TTC549 (cell line): ENCODE results near the gene GATAD2B.
"Not testable (repeated sequence)": the region's sequence is repeated elsewhere in the genome, so short reads cannot be mapped to it uniquely, and the experiment has no call there.

Source experiments
- FAIRE-seq: peaks from 2 replicates; lab custom pipeline; 2012; peaks lifted over from hg19 to GRCh38; lab: Jason Lieb, UNC

GATAD2B gene

DNA sequence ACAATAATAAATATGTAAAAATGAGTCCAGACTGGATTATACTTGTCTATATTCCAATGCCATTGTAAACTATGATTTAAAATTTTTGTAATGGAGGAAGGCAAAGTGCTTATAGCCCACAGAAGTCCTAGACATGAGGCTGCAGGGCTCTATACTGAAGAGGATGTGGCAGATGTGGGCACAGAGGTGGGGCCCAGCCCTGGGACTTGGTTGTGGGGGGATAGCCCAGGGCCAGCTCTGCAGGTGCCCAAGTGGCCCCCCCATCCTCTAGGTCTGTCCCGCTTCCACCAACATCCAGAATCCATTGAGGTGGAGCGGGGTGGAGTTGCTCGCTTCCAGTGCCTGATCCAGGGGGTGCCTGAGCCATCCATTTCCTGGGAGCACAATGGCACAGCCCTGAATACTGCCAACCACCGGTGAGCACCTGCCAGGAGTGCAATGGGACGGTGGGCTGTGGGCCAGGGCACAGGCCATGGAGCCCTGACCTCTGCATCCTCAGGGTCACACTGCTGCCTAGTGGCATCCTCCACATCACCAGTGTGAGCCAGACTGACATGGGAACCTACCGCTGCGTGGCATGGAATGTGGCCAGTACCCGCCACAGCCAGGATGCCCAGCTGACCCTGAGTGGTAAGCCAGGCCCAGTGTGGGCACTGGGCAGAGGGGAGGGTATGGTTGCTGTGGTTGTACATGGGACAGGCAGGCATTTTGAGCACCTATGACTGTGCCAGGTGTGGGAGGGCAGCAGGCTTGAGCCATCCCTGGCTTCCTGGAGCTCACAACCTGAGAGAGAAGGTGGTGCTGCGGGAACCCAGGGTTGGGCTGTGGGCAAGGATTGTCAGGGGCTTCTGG, 126.6 kb downstream of the GATAD2B start:
- FAIRE-seq: no peak

DNA sequence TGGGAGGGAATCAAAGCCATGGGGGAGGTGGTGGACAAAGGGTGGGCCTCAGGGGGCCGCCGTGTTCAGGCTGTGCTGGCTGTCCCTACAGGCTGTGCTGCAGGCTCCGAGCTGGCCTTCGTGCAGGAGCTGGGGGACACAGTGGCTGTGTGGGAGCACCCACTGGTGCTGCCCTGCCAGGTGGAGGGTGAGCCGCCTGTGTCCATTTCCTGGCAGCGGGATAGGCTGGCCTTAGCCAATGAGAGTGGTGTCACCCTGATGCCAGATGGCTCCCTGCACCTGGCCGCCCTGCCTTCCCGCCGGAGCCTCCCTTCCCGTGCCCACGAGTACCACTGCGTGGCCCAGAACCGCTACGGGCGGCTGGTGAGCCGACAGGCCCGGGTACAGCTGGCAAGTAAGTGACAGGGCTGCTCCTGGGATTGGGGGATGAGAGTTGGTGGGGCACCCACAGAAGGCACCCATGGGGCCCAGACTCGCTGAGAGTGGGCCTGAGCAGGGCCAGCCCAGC, 127.4 kb downstream of the GATAD2B start:
- FAIRE-seq: no peak

DNA sequence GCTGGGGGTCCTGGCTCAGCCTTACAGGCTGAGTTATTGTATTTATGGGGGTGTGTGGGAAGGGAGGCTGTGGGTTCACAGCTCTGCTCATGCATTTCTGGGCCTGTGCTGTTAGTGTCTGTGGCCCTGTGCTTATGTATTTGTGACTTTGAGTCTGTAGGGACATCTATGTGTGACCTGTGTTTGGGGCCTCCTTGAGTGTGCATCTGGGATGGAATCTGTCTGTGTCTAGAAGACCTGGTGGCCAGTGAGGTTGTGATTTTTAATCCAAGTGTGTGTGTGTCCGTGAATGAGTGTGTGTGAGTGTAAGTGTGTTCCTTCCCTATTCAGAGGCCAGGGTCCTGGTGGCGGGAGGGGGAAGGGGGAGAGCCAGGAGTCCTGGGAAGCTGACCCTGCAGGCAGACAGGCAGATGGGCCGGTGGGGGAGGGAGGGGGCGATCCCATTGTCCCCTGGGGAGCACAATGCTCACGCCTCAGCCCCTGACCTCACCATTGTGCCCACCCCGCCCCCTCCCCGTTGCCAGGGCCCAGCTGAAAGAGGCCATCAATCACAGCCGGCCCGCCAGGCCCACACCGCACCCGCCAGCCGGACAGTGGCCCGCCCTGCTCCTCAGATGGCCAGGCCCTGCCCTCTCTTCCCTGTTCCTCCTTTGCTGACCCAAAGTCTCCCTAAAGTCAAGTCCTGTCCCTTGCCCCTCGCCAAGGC, 128.0 kb downstream of the GATAD2B start:
- FAIRE-seq: no peak

DNA sequence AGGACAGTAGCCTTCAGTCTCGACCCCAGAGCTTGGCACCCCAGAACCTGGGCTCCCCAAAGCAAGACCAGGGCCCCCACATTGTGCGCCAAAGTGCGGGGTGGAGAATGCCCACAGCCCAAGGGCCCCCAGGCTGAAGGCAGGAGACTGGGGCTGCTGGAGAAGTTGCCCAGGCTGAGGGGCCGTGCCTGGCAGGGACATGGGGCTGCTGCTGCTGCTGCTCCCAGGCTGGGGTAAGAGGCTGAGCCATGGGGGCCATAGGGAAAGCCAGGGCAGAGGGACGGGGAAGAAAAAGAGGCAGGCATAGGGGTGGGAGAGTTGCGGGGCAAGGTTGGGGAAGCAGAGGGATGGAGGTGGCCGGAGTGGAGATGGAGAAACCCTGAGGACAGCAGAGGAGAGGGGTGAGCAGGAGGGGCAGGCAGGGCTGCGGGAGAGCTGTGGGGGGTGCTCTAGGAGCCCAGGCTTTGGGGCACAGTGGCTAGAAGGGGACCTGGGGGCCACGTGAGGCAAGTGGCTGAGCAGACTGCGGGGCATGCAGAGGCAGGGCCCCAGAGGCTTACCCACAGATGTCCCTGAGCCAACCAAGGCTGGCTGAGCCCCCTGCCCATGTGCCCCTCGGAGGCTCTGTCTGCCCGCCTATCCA, 128.7 kb downstream of the GATAD2B start:
- no peak for FAIRE-seq

DNA sequence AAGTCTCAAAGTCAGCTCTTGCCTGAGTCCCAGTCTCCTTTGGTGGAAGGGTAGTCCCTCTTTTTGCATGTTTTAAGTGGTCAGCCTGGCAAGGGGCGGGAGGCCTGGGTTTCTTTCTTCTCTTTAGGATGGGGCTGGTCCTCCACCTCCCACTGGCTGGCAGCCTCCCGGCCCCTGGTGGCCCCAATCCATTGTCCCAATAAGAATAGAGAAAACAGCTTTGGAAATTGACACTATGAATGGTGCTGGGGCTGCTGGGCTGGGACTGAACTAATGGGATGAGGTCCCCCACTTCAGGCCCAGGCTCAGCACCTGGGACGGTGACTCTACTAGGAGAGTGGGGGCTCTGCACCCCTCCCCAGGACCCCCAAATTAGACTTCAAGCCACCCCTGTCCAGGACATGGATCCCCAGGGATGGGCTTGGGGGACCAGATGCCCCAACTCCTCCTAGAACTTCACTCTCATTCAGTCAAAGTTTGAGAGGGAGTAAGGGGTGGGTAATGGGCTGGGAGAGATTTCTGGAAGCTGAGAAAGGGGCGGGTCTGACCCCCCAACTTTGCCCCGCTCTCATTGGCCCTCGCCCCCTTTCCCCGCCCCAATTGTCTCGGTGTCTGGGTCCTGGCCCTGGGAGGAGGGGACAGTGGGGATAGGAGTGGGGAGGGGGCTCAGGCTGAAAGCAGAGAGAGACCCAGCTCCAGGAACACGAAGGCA, 129.4 kb downstream of the GATAD2B start:
- FAIRE-seq: no peak

DNA sequence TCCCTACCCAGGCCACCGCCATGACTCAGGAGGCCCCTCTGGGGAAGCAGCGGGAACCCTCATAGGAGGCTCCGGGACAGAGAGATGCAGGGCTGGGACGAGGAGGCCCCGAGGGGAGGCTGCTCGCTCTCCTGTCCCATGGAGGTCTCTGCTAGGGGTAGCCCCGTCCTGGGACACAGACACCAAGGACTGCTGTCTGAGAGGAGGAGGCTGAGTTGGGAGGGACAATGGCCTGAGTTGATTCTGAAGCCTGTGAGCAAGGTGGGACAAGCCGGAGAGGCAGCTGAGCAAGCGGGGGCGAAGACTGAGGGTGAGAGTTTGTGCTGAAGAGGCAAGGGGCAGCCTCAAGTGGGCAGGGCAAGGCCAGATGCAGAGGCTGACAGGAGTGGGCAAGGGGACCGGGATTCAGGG, 130.1 kb downstream of the GATAD2B start:
- FAIRE-seq: no peak

DNA sequence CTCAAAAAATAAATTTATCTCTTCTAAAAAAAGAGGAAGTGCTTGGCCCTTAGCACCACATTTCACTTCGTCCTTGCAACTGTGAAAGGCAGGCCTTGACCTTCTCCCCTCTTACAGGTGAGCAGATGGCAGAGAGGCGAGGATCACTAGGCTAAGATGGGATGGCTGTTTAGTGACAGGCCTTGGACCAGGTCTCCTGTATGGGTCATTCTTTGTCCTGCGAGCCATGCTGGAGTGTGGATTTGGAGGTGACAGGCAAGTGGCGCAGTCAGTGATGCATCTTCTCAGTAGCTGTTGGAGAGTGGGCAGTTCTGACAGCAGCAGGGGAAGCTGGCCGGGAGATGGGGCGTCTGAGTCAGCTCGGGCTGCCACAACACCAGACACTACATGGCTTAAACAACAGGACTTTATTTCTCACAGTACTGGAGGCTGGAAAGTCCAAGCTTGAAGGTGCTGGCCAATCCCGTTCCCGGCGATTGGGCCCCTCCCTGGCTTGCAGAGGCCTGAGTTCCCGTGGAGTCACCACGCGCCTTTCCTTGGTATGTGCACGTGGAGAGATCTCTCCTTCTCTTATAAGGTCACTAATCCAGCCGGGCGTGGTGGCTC, 131.0 kb downstream of the GATAD2B start:
- no peak for FAIRE-seq

DNA sequence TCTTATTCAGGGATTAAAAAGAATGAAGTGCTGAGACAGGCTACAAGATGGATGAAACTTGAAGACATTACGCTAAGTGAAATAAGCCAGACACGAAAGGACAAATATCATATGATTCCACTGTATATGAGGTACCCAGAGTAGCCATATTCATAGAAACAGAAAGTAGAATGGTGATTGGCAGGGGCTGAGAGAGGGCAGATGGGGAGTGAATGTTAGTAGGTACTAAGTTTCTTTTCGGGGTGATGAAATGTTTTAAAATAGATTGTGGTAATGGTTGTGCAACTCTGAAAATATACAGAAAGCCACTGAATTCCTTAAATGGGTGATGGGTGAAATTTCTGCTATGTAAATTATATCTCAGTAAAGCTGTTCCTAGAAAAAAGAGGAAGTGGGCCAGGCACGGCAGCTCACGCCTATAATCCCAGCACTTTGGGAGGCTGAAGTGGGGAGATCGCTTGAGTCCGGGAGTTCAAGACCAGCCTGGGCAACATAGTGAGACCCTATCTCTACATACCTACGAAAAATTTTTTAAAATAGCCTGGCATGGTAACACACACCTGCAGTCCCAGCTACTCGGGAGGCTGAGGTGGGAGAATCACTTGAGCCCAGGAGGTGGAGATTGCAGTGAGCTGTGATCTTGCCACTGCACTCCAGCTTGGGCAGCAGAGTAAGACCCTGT, 131.7 kb downstream of the GATAD2B start:
- no peak for FAIRE-seq

DNA sequence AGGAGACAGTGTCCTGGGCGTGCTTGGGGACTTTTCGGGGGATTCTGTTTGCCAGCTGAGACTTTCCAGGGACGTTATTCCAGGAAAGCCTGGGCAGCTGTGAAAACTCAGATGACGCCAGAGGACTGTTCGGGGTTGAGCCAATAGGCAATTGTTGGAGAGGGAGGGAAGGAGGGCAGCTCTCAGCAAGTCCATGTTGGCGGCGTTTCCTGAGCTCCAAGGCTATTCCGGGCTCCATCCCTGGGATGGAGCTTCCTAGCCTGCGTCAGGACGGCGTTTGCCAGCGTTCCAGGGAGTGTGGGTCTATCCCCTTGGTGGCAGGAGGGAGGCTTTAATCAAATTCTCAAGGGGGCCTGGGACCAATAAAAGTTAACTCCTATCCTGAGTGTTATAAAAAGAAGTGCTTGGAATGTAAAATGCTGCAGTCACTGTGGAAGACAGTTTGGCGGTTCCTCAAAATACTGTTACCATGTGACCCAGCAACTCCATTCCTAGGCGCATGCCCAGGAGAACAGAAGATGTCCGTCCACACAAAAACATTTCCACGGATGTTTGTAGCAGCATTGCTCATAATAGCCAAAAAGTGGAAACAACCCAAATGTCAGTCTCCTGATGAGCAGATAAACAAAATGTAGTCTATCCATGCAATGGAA, 132.3 kb downstream of the GATAD2B start:
- FAIRE-seq: no peak

DNA sequence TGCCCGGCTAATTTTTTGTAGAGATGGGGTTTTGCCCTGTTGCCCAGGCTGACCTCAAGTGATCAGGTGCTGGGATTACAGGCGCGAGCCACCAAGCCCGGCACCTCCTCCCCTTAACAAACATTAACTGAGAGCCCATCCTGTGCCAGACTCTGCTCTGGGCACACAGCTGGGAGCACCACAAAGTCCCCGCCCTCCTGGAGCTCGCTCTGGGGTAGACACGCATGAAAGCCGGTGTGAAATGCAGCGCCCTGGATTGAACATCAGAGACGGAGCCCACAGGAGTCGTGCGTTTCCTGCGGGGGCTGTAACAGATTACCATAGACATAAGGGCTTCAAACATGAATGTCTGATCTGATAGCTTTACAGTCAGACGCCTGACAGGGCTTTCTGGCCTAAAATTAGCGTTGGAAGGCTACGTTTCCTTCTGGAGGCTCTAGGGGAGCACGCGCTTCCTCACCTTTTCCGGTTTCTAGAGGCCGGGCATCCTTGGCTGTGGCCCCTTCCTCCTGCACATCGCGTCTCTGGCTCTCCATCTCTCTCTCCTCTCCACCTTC, 133.2 kb downstream of the GATAD2B start:
- no peak for FAIRE-seq

DNA sequence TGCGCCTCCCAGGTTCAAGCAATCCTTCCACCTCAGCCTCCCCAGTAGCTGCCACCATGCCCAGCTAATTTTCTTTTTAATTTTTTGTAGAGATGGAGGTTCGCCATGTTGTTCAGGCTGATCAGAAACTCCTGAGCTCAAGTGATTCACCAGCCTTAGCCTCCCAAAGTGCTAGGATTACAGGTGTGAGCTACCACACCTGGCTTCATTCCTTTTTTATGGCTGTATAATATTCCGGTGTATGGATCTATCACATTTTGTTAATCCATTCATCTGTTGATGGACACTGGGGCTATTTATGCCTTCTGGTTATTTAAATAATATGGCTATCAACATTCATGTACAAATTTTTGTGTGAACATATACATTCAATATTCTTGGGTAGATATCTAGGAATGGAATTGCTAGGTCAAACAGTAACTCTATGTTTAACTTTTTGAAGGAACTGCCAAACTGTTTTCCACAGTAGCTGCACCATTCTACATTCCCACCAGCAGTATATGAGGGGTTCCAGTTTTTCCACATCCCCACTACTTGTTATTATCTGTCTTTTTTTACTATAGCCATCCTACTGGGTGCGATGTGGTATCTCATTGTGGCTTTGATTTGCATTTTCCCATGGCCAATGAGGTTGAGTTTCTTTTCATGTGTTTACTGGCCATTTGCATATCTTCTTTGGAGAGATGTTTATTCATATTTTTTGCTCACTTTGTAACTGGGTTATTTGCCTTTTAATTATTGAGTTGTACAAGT, 136.6 kb downstream of the GATAD2B start:
- FAIRE-seq: no peak

DNA sequence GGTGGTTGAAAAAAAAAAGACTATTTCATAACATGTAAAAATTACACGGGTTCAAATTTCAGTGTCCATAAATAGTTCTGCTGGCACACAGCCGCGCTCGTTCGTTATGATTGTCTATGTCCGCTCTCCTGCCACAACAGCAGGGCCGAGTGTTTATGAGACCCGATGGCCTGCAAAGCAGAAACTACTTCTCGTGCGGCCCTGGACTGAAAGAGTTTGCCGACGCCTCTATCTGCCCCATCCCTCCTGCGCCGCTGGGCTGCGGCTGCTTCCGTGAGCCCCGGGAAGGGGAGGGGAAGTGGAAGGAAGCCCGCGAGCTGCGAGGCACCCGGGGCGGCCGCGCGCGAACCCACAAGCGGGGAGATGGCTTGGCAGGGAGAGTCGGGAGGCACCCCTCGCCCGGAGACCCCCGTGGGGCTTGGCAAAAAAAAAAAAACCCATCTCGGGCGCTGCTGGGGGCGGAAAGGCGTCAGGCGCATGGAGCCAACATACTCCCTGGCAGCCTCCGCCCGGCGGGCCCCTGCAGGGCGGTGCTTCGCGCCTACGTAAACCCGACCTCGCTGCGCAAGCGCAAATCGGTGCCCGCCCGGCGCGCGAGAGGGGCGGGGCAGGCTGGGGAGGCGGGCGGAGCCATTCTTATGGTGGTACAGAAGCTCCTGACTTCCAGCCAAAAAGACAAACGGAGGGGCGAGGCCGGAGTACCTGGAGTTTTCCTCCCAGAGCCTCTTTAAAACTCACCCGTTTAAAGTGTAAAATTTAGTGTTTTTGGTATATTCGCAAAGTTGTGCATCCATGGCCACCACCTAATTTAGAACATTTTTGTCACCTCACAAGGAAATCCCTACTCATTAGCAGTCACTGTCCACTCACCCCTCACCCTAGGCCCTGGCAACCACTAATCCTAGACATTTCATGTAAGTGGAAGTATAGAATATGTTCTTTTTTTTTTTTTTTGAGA, 139.3 kb downstream of the GATAD2B start:
- peak; percentile 89 for FAIRE-seq

DNA sequence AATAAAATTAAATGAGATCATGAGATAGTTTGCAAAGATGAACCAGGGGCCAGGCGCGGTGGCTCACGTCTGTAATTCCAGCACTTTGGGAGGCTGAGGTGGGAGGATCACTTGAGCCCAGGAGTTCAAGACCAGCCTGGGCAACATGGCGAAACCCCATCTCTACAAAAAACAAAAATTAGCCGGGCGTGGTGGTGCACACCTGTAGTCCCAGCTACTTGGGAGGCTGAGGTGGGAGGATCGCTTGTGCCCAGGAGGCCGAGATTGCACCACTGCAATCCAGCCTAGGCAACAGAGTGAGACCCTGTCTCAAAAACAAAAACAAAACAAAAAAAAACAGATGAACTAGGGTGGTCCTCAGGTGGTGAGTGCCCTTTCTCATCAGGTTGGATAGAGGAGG, 140.1 kb downstream of the GATAD2B start:
- not testable (repeated sequence) for FAIRE-seq

DNA sequence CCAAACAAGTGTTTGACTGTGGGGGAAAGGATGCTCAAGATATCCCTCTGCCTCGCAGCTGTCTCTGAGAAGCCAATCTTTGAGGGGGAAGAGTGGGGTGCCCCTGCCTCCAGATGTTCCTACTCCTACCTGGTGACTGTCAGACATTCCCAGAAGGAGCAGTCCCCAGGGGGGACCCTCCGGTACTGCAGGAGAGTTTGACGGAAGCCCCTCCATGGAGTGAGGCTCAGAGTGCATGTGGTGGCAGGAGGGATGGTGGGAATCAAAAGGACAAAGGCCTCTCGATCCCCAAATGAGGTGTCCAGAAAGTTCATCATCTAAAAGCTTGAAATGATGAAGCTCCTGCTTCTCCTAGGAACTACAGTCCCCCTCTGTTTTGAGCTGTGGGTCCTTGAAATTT, 142.2 kb downstream of the GATAD2B start:
- no peak for FAIRE-seq

DNA sequence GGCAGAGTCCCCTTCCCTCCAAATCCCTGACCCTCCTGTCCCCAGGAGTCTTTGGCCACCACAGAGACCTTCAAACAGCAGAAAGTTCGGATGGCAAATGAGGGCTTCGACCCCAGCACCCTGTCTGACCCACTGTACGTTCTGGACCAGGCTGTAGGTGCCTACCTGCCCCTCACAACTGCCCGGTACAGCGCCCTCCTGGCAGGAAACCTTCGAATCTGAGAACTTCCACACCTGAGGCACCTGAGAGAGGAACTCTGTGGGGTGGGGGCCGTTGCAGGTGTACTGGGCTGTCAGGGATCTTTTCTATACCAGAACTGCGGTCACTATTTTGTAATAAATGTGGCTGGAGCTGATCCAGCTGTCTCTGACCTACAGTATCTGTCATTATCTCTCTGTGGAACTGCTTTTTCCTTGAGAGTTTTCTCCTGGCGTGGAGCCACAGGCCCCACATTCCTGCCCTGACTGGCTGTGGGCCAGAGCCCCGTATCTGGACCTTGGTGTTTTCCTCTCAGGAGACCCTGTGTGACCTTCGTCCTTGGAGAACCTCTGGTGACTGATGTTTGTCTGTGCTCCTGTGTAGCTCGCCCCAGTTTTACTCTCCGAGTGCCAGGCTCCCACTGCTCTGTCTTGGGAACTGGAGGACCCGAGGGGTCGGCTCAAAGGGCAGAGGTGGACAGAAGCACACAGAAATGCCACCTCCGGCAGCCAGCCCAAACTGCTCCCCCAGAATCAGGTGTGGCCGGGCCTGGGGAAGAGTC, 142.8 kb downstream of the GATAD2B start:
- FAIRE-seq: no peak

DNA sequence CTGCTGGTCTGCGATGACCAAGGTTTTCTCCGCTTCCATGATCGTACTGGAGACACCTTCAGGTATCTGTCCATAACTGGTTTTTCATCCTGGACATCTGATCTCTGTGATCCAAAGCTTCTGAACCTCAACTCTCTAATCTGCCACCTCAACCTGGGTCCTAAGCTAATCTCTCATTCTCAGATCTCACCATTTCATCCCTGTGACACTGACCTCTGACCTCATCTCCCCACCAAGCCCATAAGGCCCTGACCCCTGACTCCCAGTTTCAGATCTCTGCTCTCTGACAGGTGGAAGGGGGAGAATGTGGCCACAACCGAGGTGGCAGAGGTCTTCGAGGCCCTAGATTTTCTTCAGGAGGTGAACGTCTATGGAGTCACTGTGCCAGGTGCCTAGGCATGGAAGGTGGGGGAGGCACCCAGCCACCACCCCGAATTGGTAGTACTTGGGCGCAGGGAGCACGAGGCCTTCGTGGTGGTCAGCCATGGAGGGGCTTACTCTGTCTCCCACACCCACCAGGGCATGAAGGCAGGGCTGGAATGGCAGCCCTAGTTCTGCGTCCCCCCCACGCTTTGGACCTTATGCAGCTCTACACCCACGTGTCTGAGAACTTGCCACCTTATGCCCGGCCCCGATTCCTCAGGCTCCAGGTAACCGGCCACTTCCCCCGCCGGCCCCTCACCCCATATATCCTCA, 143.8 kb downstream of the GATAD2B start:
- FAIRE-seq: no peak
